ENCODE measurements around the gene GLOD5. TPM values are rescaled to one million over a fixed set of nuclear protein-coding genes. Genes with fewer than 3 reads are reported as not detected.

Gene GLOD5
- total RNA-seq, 1 experiment from 2014 or later: not detected

GRCh38 chrX:48784726-48785125 lies 23.2 kb downstream of the GLOD5 start:
- Mint-ChIP-seq H3K27me3 (ENCODE audit: low read depth) (peaks cover 18% of the 10 kb centered on the region), H3K36me3 (ENCODE audit: insufficient read depth in 1 of 3, low read depth in 3 of 3) (peaks cover 0 to 4% (median 3%) of the 10 kb centered on the region in 3 experiments; a peak in 3 of 7 replicates), H3K4me1 (0 out of 4 replicates have a peak, but pooled peaks cover 0 to 3% of the 10 kb centered on the region in 2 experiments), H3K4me3 (no peak overlapping the region), H3K27ac (no peak overlapping the region), H3K9me3 (peaks cover 60 to 81% of the 10 kb centered on the region in 2 experiments)
- Histone ChIP-seq H3K4me2 (ENCODE audit: insufficient read depth, insufficient read length, low read length) (no peak overlapping the region), H2BK20ac (ENCODE audit: low read depth, low read length, poor library complexity, severe bottlenecking) (no peak overlapping the region), H3T11ph (ENCODE audit: low read length) (no peak overlapping the region), H4K5ac (ENCODE audit: insufficient read length, low read depth, low read length) (no peak overlapping the region), H3K56ac (ENCODE audit: insufficient read length, low read depth, low read length) (no peak overlapping the region), H3K23ac (ENCODE audit: insufficient read length, low read depth, low read length) (no peak overlapping the region), H3K23me2 (ENCODE audit: insufficient read length, low read depth, low read length, poor library complexity, severe bottlenecking) (no peaks in the 10 kb centered on the region), H3K18ac (ENCODE audit: insufficient read length, low read depth, low read length) (no peak overlapping the region), H2BK120ac (ENCODE audit: low read depth, low read length, poor library complexity, severe bottlenecking) (no peak overlapping the region), H3K14ac (ENCODE audit: insufficient read depth, low read length) (no peak overlapping the region), H4K91ac (ENCODE audit: insufficient read length, low read depth, low read length) (no peak overlapping the region), H4K20me1 (ENCODE audit: control insufficient read depth, insufficient read depth, insufficient read length) (no peaks in the 10 kb centered on the region), H3K4me1 (ENCODE audit: insufficient read depth, low read length) (no peaks in the 10 kb centered on the region), H3K9me3 (ENCODE audit: control insufficient read depth, low read depth, low read length) (peaks cover 14% of the 10 kb centered on the region), H3K79me1 (ENCODE audit: insufficient read depth, low read depth, low read length, poor library complexity, severe bottlenecking) (no peaks in the 10 kb centered on the region), H2BK12ac (ENCODE audit: insufficient read length, low read depth, low read length) (no peak overlapping the region), H3K79me2 (ENCODE audit: insufficient read depth, low read length) (no peaks in the 10 kb centered on the region), H4K8ac (replicated peaks; ENCODE audit: insufficient read length, low read depth, low read length) (no peak overlapping the region), H3K27ac (ENCODE audit: insufficient read length, low read depth, low read length) (no peak overlapping the region), H3K9ac (ENCODE audit: extremely low read depth, insufficient read length, low read length) (no peak overlapping the region), H3K27me3 (ENCODE audit: insufficient read depth, low read length) (no peaks in the 10 kb centered on the region), H3K4ac (ENCODE audit: low read depth, low read length) (no peak overlapping the region), H2AFZ (ENCODE audit: low read length) (no peak overlapping the region), H2BK15ac (ENCODE audit: low read depth, low read length) (no peak overlapping the region), H2AK5ac (ENCODE audit: insufficient read length, low read length) (no peak overlapping the region), H2BK5ac (ENCODE audit: insufficient read length, low read length) (no peak overlapping the region)
- WGBS (ENCODE audit: extremely low coverage, insufficient read length, low lambda C conversion rate): no CpG with 5 or more reads among the region's 3 CpGs
- TF ChIP-seq CTCF (conservative IDR thresholded peaks at IDR 0.05): no peak
- no peak for DNase-seq

Measured in H9 (cell line).